GM12878 (cell line): ENCODE measurements around the gene SPDYC. TPM values are rescaled to one million over a fixed set of nuclear protein-coding genes. Genes with fewer than 3 reads are reported as not detected.

Experiments used
- ATAC-seq: fragments of 200-7000 bp; cut with Tn5 transposase; 3 replicates; pipeline ENCODE4 v1.9.1; 2020; ENCODE audit warnings: mild to moderate bottlenecking, moderate library complexity
- BruUV-seq: library from RNA; stranded (reverse); fragments of 400-500 nt; replicated peaks from 2 replicates; lab custom pipeline; 2021; lab: Mats Ljungman, UMichigan
- CTCF ChIA-PET: fragments of 300-600 bp; sonication (Branson Sonifier 250); formaldehyde crosslinking; extraction: SDS; loops from one replicate; lab custom pipeline; 2021; ENCODE audit warnings: inconsistent platforms; lab: Yijun Ruan, JAX
- POLR2A ChIA-PET: fragments of 350-600 bp; formaldehyde crosslinking; extraction: SDS; loops from one replicate; lab custom pipeline; 2021; ENCODE audit warnings: inconsistent platforms; lab: Charles Lee
- RAD21 ChIA-PET: fragments of 300-600 bp; sonication (Branson Sonifier 250); formaldehyde crosslinking; loops from one replicate; lab custom pipeline; 2023; ENCODE audit warnings: antibody characterized with exemption; ENCODE audit not compliant: unreplicated experiment; lab: Charles Lee
- SMC1A ChIA-PET: fragments of 300-600 bp; sonication (Branson Sonifier 250); formaldehyde crosslinking; loops from one replicate; lab custom pipeline; 2023; ENCODE audit not compliant: unreplicated experiment, uncharacterized antibody; lab: Charles Lee
- DNase-seq: peaks from one replicate; pipeline ENCODE4 v3.0.0-alpha.2; 2011; ENCODE audit warnings: low read depth, low spot score
- FAIRE-seq: peaks from 3 replicates; lab custom pipeline; 2011; peaks lifted over from hg19 to GRCh38; lab: Jason Lieb, UNC
- H2AFZ ChIP-seq: 2 replicates; pipeline ENCODE4 v1.6.0; 2011; ENCODE audit warnings: low read depth, low read length, control low read depth; ENCODE audit not compliant: control insufficient read depth
- H3K27ac ChIP-seq: 2 replicates; pipeline ENCODE4 v1.5.1; 2011; ENCODE audit warnings: control low read depth; ENCODE audit not compliant: control insufficient read depth, insufficient read depth
- H3K27me3 ChIP-seq, 2 experiments: replicated peaks in 1 of 2; 2 replicates each; pipeline versions ENCODE4 v1.6.0 to v1.6.1; 2011; ENCODE audit warnings: low read length in 1 of 2; ENCODE audit not compliant: control insufficient read depth in 2 of 2, insufficient read depth in 2 of 2
- H3K36me3 ChIP-seq, 2 experiments: 2 replicates each; pipeline ENCODE4 v1.5.1; 2011; ENCODE audit warnings: low read length in 1 of 2; ENCODE audit not compliant: control insufficient read depth in 2 of 2, insufficient read depth in 2 of 2
- H3K4me1 ChIP-seq: 2 replicates; pipeline ENCODE4 v1.6.1; 2011; ENCODE audit warnings: mild to moderate bottlenecking, low read length, moderate library complexity, mixed read lengths; ENCODE audit not compliant: control insufficient read depth, insufficient read depth
- H3K4me2 ChIP-seq: 2 replicates; pipeline ENCODE4 v1.6.0; 2011; ENCODE audit warnings: control low read depth; ENCODE audit not compliant: control insufficient read depth, insufficient read depth
- H3K4me3 ChIP-seq: fragments of 200-600 bp; sonication (generic); 2 replicates; pipeline ENCODE4 v1.5.1; 2016
- H3K79me2 ChIP-seq: 2 replicates; pipeline ENCODE4 v1.6.0; 2011; ENCODE audit warnings: low read length; ENCODE audit not compliant: control insufficient read depth, insufficient read depth
- H3K9ac ChIP-seq: 2 replicates; pipeline ENCODE4 v1.8.0; 2011; ENCODE audit warnings: low read length, control low read depth, mixed read lengths; ENCODE audit not compliant: control insufficient read depth, insufficient read depth
- H3K9me3 ChIP-seq: replicated peaks from 3 replicates; pipeline ENCODE4 v1.5.1; 2011; ENCODE audit warnings: mild to moderate bottlenecking, low read length; ENCODE audit not compliant: control insufficient read depth, insufficient read depth
- H4K20me1 ChIP-seq: 2 replicates; pipeline ENCODE4 v1.6.0; 2011; ENCODE audit not compliant: control insufficient read depth, insufficient read depth
- EED ChIP-seq: sonication (generic); IDR thresholded peaks from 2 replicates; pipeline ENCODE4 v1.6.1; 2016; ENCODE audit warnings: antibody characterized with exemption, low read depth
- EGR1 ChIP-seq, 2 experiments: IDR thresholded peaks; 1 replicate in 1 of 2; 2 replicates in 1 of 2; pipeline ENCODE4 v1.6.1; 2011 to 2012; ENCODE audit warnings: low read depth in 2 of 2, low read length in 2 of 2, borderline replicate concordance in 1 of 2, mild to moderate bottlenecking in 1 of 2, moderate library complexity in 1 of 2
- JUND ChIP-seq: IDR thresholded peaks from 2 replicates; pipeline ENCODE4 v1.6.1; 2012; ENCODE audit warnings: low read depth, mild to moderate bottlenecking, low read length, improper control_type of control experiment, moderate library complexity
- POLR2AphosphoS5 ChIP-seq: IDR thresholded peaks from 2 replicates; pipeline ENCODE4 v1.6.1; 2011; ENCODE audit warnings: mild to moderate bottlenecking, low read length, inconsistent platforms
- RB1 ChIP-seq: fragments of 450-650 bp; formaldehyde crosslinking; IDR thresholded peaks from 2 replicates; pipeline ENCODE4 v1.6.1; 2017; ENCODE audit warnings: mild to moderate bottlenecking, borderline replicate concordance
- SUZ12 ChIP-seq: fragments of 200-600 bp; sonication (generic); IDR thresholded peaks from one replicate; pipeline ENCODE4 v1.6.1; 2018; ENCODE audit warnings: antibody characterized with exemption, mild to moderate bottlenecking; ENCODE audit not compliant: unreplicated experiment
- TBL1XR1 ChIP-seq: IDR thresholded peaks from 2 replicates; pipeline ENCODE4 v1.6.1; 2012; ENCODE audit warnings: low read depth, low read length, improper control_type of control experiment
- ZNF217 ChIP-seq: fragments of 450-650 bp; IDR thresholded peaks from 2 replicates; pipeline ENCODE4 v1.6.1; 2017; ENCODE audit warnings: antibody characterized with exemption, mild to moderate bottlenecking
- WGBS: methylation state at CpG from one replicate; pipeline ENCODE4 v1.1.6; 2016; ENCODE audit warnings: low lambda C conversion rate; ENCODE audit not compliant: insufficient replicate concordance, insufficient coverage; ENCODE audit errors: missing lambda C conversion rate; 5-methylcytosine and 5-hydroxymethylcytosine counted together
- in situ Hi-C: fragments of 300-500 bp; cut with MboI; formaldehyde crosslinking; loops from 9 replicates; pipeline ENCODE4 v1.14.3; 2018; ENCODE audit warnings: mixed read lengths
- intact Hi-C: fragments of 100-400 bp; cut with micrococcal nuclease; formaldehyde crosslinking; loops from one replicate; pipeline ENCODE4 v1.14.2; 2022; ENCODE audit not compliant: unreplicated experiment
- polyA plus RNA-seq, 11 experiments: library from polyadenylated mRNA; depleted of rRNA in 4 of 11; unstranded in 6 of 11; stranded (reverse) in 5 of 11; fragments of >200 nt; fragmentation: Nextera tagmentation in 4 of 11; fragmentation: Illumina TruSeq in 1 of 11; extraction: Ambion mirVana in 4 of 11; extraction: Trizol in 1 of 11; gene quantifications; 1 replicate in 1 of 11; 2 replicates in 10 of 11; pipeline versions ENCODE4 v1.2.1 to v1.2.3, GENCODE V29; 2011 to 2016; ENCODE audit warnings: inconsistent platforms in 2 of 11, missing spikeins in 2 of 11, low read depth in 1 of 11
- total RNA-seq, 4 experiments: library from RNA; depleted of rRNA in 3 of 4; stranded (reverse); fragments of >200 nt in 3 of 4; fragmentation: Illumina TruSeq in 1 of 4; extraction: Trizol in 1 of 4; gene quantifications; 2 replicates each; pipeline versions ENCODE4 v1.2.1 to v1.2.3, GENCODE V29; 2013 to 2021
- TF ChIP-seq, protein P1 (sequence below): fragments of 450-650 bp; IDR thresholded peaks from 2 replicates; pipeline ENCODE4 v1.6.1; 2014; ENCODE audit warnings: mild to moderate bottlenecking
- TF ChIP-seq, protein P2 (sequence below): fragments of 450-650 bp; formaldehyde crosslinking; IDR thresholded peaks from 2 replicates; pipeline ENCODE4 v1.5.0; 2022; ENCODE audit warnings: mild to moderate bottlenecking, missing genetic modification characterization

The SPDYC gene
- total and polyA plus RNA-seq, 10 of the 15 experiments (the other 5 are each of a cell fraction or from before 2014, with no cell fraction given): not detected

DNA sequence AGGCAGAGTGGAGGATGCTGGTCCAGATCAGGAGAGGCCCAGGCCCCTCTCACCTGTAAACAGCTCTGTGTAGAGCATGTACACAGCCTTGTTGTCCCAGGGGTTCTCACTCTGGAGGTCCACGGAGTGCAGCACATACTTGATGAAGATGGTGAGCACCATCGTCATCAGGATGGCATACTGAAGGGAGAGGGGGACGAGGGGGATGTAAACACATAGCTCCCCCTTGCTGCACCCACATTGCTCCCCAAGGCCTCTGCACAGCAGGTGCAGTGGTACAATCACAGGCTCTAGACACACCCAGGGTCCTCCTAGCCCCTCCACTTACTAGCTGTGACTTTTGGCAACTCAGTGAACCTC lies 38.6 kb upstream of the SPDYC start:
- ATAC-seq: no peak
- TF ChIP-seq EED: no peak
- TF ChIP-seq JUND: no peak
- no peak for TF ChIP-seq ZNF217
- TF ChIP-seq POLR2AphosphoS5: 0 out of 2 replicates have a peak, but pooled peaks have one; percentile 26
- TF ChIP-seq, all 136 proteins: peak for 1
- Histone ChIP-seq H3K36me3 (peaks cover 21 to 36% of the 10 kb centered on the region in 2 experiments), H3K4me3 (peak overlapping the region; percentile 99; the same call in 1 of the 2 replicates), H3K27ac (peak overlapping the region; percentile 99), H3K9ac (peak overlapping the region; percentile 96; the same call in 1 of the 2 replicates), H4K20me1 (0 out of 2 replicates have a peak, but pooled peaks cover 4% of the 10 kb centered on the region), H3K79me2 (peaks cover 44% of the 10 kb centered on the region), H3K4me2 (peak overlapping the region; percentile 98), H3K9me3 (no peaks in the 10 kb centered on the region), H3K4me1 (peaks cover 21% of the 10 kb centered on the region), H3K27me3 (no peaks in the 10 kb centered on the region), H2AFZ (no peak overlapping the region)
- in situ Hi-C loops (no loop called here), intact Hi-C loops (loop anchor here (5.0 to 10.0 kb wide), 2 partner anchors 51 to 123 kb away; partner anchors contain the start of gene CAPN1)
- no peak for DNase-seq
- BruUV-seq: no TSS peak
- ChIA-PET SMC1A (interaction anchor here (1.0 to 2.3 kb wide), 4 partner anchors 9 to 199 kb away, joined by 3 to 10 read pairs (median 5); partner anchors contain the start of genes CAPN1, FAU and MRPL49), CTCF (interaction anchor here (0.8 to 6.7 kb wide), 6 partner anchors 10 to 198 kb away, joined by 3 to 40 read pairs (median 5); partner anchors contain the start of genes CAPN1, FAU, MRPL49 and ZNHIT2), POLR2A (interaction anchor here (0.6 to 1.4 kb wide), 6 partner anchors 10 to 793 kb away, joined by 3 to 6 read pairs (median 4); partner anchors contain the start of genes FAU and MRPL49), RAD21 (interaction anchor here (1.0 to 2.4 kb wide), 6 partner anchors 9 to 50 kb away, joined by 3 to 9 read pairs (median 4); partner anchors contain the start of genes CAPN1, FAU, MRPL49 and TM7SF2)
- no peak for FAIRE-seq
- WGBS: 12% methylated on average over 3 of the region's 3 CpGs

DNA sequence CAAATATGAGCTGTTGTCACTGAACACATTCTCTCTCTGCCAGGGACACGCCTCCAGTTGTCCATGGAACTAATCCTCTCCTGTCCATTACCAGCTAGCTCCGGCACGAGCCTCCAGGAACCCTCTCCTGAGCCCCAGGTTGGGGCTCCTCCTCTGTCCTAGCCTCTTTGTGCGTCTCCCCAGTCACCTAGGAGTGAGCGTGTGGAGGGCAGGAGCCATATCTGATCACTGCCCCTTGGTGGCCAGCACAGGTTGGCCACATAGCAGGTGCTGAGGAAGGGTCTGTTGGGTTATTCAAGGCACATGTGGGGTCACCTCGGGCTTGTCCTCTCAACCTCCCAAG lies 38.2 kb upstream of the SPDYC start:
- peak overlapping the region; percentile 99 for H3K4me3 ChIP-seq
- no peak for ATAC-seq
- H3K4me1 ChIP-seq: peaks cover 21% of the 10 kb centered on the region
- intact Hi-C loops: loop anchor here (5.0 to 10.0 kb wide), 2 partner anchors 50 to 123 kb away; partner anchors contain the start of gene CAPN1
- peak overlapping the region; percentile 98 for H3K4me2 ChIP-seq
- peak; percentile 54 for FAIRE-seq
- peak overlapping the region; percentile 99 for H3K27ac ChIP-seq
- ChIA-PET RAD21 (interaction anchor here (1.0 to 2.4 kb wide), 6 partner anchors 10 to 50 kb away, joined by 3 to 9 read pairs (median 4); partner anchors contain the start of genes CAPN1, FAU, MRPL49 and TM7SF2), CTCF (interaction anchor here (0.6 to 6.7 kb wide), 7 partner anchors 11 to 216 kb away, joined by 3 to 40 read pairs (median 5); partner anchors contain the start of genes CAPN1, FAU, MRPL49 and ZNHIT2), SMC1A (interaction anchor here (1.0 to 2.3 kb wide), 4 partner anchors 10 to 198 kb away, joined by 3 to 10 read pairs (median 5); partner anchors contain the start of genes CAPN1, FAU and MRPL49), POLR2A (interaction anchor here (0.6 to 2.1 kb wide), 4 partner anchors 10 to 141 kb away, joined by 3 to 16 read pairs (median 3); partner anchors contain the start of genes FAU and MRPL49)
- 1% methylated on average over 6 of the region's 6 CpGs for WGBS
- in situ Hi-C loops: no loop called here
- H4K20me1 ChIP-seq: 0 out of 2 replicates have a peak, but pooled peaks cover 4% of the 10 kb centered on the region
- no peaks in the 10 kb centered on the region for H3K27me3 ChIP-seq
- no peaks in the 10 kb centered on the region for H3K9me3 ChIP-seq
- no TSS peak for BruUV-seq
- no peak overlapping the region for H2AFZ ChIP-seq
- peaks cover 18 to 33% of the 10 kb centered on the region in 2 experiments for H3K36me3 ChIP-seq
- TF ChIP-seq SUZ12 (no peak), TBL1XR1 (no peak), RB1 (no peak), EGR1 (IDR thresholded peaks at IDR 0.05; ENCODE audit: borderline replicate concordance in 1 of 2, low read depth in 2 of 2, low read length in 2 of 2) (no peak)
- TF ChIP-seq, protein P1, sequence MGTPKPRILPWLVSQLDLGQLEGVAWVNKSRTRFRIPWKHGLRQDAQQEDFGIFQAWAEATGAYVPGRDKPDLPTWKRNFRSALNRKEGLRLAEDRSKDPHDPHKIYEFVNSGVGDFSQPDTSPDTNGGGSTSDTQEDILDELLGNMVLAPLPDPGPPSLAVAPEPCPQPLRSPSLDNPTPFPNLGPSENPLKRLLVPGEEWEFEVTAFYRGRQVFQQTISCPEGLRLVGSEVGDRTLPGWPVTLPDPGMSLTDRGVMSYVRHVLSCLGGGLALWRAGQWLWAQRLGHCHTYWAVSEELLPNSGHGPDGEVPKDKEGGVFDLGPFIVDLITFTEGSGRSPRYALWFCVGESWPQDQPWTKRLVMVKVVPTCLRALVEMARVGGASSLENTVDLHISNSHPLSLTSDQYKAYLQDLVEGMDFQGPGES: no peak
- TF ChIP-seq, protein P2, sequence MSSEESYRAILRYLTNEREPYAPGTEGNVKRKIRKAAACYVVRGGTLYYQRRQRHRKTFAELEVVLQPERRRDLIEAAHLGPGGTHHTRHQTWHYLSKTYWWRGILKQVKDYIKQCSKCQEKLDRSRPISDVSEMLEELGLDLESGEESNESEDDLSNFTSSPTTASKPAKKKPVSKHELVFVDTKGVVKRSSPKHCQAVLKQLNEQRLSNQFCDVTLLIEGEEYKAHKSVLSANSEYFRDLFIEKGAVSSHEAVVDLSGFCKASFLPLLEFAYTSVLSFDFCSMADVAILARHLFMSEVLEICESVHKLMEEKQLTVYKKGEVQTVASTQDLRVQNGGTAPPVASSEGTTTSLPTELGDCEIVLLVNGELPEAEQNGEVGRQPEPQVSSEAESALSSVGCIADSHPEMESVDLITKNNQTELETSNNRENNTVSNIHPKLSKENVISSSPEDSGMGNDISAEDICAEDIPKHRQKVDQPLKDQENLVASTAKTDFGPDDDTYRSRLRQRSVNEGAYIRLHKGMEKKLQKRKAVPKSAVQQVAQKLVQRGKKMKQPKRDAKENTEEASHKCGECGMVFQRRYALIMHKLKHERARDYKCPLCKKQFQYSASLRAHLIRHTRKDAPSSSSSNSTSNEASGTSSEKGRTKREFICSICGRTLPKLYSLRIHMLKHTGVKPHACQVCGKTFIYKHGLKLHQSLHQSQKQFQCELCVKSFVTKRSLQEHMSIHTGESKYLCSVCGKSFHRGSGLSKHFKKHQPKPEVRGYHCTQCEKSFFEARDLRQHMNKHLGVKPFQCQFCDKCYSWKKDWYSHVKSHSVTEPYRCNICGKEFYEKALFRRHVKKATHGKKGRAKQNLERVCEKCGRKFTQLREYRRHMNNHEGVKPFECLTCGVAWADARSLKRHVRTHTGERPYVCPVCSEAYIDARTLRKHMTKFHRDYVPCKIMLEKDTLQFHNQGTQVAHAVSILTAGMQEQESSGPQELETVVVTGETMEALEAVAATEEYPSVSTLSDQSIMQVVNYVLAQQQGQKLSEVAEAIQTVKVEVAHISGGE (CRISPR knock-in tag): no peak
- no peak for DNase-seq
- H3K9ac ChIP-seq: peak overlapping the region; percentile 96
- H3K79me2 ChIP-seq: peaks cover 44% of the 10 kb centered on the region
